K562 (cell line): ENCODE data around the gene UHRF1. TPM values are rescaled to one million over a fixed set of nuclear protein-coding genes. Genes with fewer than 3 reads are reported as not detected.

Source experiments
- ARID4B ChIP-seq: sonication (generic); formaldehyde crosslinking; IDR thresholded peaks from 2 replicates; pipeline ENCODE4 v1.8.0; 2022; ENCODE audit warnings: mild to moderate bottlenecking, missing genetic modification reagents
- CHCHD3 ChIP-seq: fragments of 250-450 bp; sonication (Bioruptor Pico); IDR thresholded peaks from 2 replicates; pipeline ENCODE4 v2.1.2; 2022; ENCODE audit warnings: mild to moderate bottlenecking
- ELF1 ChIP-seq: fragments of 200-800 bp; sonication (Bioruptor generic); IDR thresholded peaks from 2 replicates; pipeline ENCODE4 v1.6.1; 2016; ENCODE audit warnings: missing genetic modification characterization, missing compliant biosample characterization
- GTF2E2 ChIP-seq: fragments of 200-800 bp; sonication (Bioruptor generic); IDR thresholded peaks from 2 replicates; pipeline ENCODE4 v1.6.1; 2016; ENCODE audit warnings: missing genetic modification characterization, missing compliant biosample characterization
- MNT ChIP-seq, 2 experiments: fragments of 450-650 bp; conservative IDR thresholded peaks; 2 replicates each; pipeline ENCODE4 v1.6.1; 2017; ENCODE audit warnings: mild to moderate bottlenecking in 2 of 2, moderate library complexity in 2 of 2
- SPI1 ChIP-seq: IDR thresholded peaks from 2 replicates; pipeline ENCODE4 v1.6.1; 2011; ENCODE audit warnings: low read depth, low read length, control low read depth, borderline replicate concordance
- ZNF197 ChIP-seq: fragments of 200-800 bp; sonication (Bioruptor generic); IDR thresholded peaks from 2 replicates; pipeline ENCODE4 v1.6.1; 2016; ENCODE audit warnings: low read depth, missing genetic modification characterization, missing compliant biosample characterization
- ZNF263 ChIP-seq: sonication (generic); formaldehyde crosslinking; IDR thresholded peaks from 2 replicates; pipeline ENCODE4 v1.8.0; 2022; ENCODE audit warnings: mild to moderate bottlenecking, missing genetic modification reagents, borderline replicate concordance
- ZNF431 ChIP-seq: sonication (generic); formaldehyde crosslinking; IDR thresholded peaks from 2 replicates; pipeline ENCODE4 v1.8.0; 2022; ENCODE audit warnings: mild to moderate bottlenecking, missing genetic modification reagents
- ZNF766 ChIP-seq: fragments of 200-800 bp; sonication (Bioruptor generic); conservative IDR thresholded peaks from 2 replicates; pipeline ENCODE4 v1.6.1; 2016; ENCODE audit warnings: missing genetic modification characterization, missing compliant biosample characterization
- polyA plus RNA-seq, 8 experiments: library from polyadenylated mRNA; depleted of rRNA in 4 of 8; stranded (reverse) in 5 of 8; unstranded in 3 of 8; fragments of >200 nt; fragmentation: Nextera tagmentation in 2 of 8; fragmentation: Illumina TruSeq in 1 of 8; extraction: Ambion mirVana in 2 of 8; extraction: Trizol in 1 of 8; gene quantifications; 2 replicates each; pipeline versions ENCODE4 v1.2.1 to v1.2.3, GENCODE V29; 2011 to 2014; ENCODE audit warnings: inconsistent platforms in 1 of 8, missing spikeins in 1 of 8
- total RNA-seq, 7 experiments: library from RNA; depleted of rRNA in 6 of 7; stranded (reverse); fragments of >200 nt in 6 of 7; fragmentation: Illumina TruSeq in 2 of 7; extraction: Trizol in 2 of 7; gene quantifications; 2 replicates each; pipeline versions ENCODE4 v1.2.1 to v1.2.3, GENCODE V29; 2011 to 2021; ENCODE audit warnings: low replicate concordance in 1 of 7
- TF ChIP-seq, protein P1 (sequence below): fragments of 250-450 bp; sonication (Bioruptor Pico); IDR thresholded peaks from 2 replicates; pipeline ENCODE4 v1.8.0; 2021; ENCODE audit warnings: moderate library complexity, mild to moderate bottlenecking, inconsistent platforms
- TF ChIP-seq, protein P2 (sequence below): fragments of 450-650 bp; IDR thresholded peaks from 2 replicates; pipeline ENCODE4 v1.6.1; 2016
- TF ChIP-seq, protein P3 (sequence below): sonication (generic); IDR thresholded peaks from 2 replicates; pipeline ENCODE4 v1.6.1; 2016

UHRF1 gene
- total and polyA plus RNA-seq, 9 of the 15 experiments (the other 6 are each of a cell fraction or from before 2014, with no cell fraction given) = 6.0 to 101 (median 30.9) TPM

DNA sequence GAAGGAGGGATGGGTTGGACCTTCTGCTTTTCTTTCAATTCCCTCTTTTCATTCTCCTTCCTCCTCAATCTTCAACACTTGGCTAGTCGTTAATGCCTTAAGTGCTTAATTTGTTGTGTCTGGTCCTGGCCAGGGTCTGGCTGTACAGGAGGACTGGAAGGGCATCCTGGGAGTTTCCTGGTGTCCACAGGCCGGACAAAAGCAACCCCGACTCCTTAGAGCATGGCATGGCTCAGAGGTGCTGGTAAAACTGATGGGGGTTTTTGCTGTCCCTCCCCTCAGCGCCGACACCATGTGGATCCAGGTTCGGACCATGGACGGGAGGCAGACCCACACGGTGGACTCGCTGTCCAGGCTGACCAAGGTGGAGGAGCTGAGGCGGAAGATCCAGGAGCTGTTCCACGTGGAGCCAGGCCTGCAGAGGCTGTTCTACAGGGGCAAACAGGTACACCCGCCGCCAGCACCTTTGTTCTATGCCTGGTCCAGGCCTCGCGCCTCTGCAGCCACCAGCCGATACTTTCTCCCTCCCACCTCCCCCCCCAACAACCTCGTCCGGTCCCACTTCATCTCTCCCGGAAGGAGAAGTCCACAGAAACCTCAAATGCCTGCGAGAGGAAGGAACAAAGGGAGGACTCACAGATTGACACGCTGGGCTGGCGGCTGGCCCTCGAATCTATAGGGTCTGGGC is 1.4 kb downstream of the UHRF1 start (continued):
- TF ChIP-seq, protein P1, sequence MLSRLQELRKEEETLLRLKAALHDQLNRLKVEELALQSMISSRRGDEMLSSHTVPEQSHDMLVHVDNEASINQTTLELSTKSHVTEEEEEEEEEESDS (CRISPR knock-in tag) = no peak
- TF ChIP-seq ZNF766 (CRISPR knock-in tag) (0 out of 2 replicates have a peak, but pooled peaks have one; percentile 59), MNT (conservative IDR thresholded peaks at IDR 0.05) (peak in 1 of 2 experiments; percentile 61; a peak in 2 of 4 replicates), ZNF197 (no peak), CHCHD3 (CRISPR knock-in tag) (no peak), GTF2E2 (tag) (0 out of 2 replicates have a peak, but pooled peaks have one; percentile 49), ELF1 (tag) (peak; percentile 42; the same call in 1 of the 2 replicates), ZNF431 (CRISPR knock-in tag) (0 out of 2 replicates have a peak, but pooled peaks have one; percentile 15), ZNF263 (CRISPR knock-in tag) (peak; percentile 62), SPI1 (peak; percentile 45; the same call in 1 of the 2 replicates), ARID4B (0 out of 2 replicates have a peak, but pooled peaks have one; percentile 52)
- TF ChIP-seq, protein P2, sequence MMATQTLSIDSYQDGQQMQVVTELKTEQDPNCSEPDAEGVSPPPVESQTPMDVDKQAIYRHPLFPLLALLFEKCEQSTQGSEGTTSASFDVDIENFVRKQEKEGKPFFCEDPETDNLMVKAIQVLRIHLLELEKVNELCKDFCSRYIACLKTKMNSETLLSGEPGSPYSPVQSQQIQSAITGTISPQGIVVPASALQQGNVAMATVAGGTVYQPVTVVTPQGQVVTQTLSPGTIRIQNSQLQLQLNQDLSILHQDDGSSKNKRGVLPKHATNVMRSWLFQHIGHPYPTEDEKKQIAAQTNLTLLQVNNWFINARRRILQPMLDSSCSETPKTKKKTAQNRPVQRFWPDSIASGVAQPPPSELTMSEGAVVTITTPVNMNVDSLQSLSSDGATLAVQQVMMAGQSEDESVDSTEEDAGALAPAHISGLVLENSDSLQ = peak; percentile 61
- TF ChIP-seq, protein P3, sequence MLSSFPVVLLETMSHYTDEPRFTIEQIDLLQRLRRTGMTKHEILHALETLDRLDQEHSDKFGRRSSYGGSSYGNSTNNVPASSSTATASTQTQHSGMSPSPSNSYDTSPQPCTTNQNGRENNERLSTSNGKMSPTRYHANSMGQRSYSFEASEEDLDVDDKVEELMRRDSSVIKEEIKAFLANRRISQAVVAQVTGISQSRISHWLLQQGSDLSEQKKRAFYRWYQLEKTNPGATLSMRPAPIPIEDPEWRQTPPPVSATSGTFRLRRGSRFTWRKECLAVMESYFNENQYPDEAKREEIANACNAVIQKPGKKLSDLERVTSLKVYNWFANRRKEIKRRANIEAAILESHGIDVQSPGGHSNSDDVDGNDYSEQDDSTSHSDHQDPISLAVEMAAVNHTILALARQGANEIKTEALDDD = no peak
